VCaP (cell line): ENCODE results near the gene BUB3.

Experiments used
- H3K27ac ChIP-seq: fragments of 450-650 bp; 2 replicates; pipeline ENCODE4 v1.5.1; 2017
- TF ChIP-seq, protein P1 (sequence below): fragments of 450-650 bp; conservative IDR thresholded peaks from 2 replicates; pipeline ENCODE4 v1.5.1; 2017; ENCODE audit warnings: mild to moderate bottlenecking, moderate library complexity

BUB3 gene

DNA sequence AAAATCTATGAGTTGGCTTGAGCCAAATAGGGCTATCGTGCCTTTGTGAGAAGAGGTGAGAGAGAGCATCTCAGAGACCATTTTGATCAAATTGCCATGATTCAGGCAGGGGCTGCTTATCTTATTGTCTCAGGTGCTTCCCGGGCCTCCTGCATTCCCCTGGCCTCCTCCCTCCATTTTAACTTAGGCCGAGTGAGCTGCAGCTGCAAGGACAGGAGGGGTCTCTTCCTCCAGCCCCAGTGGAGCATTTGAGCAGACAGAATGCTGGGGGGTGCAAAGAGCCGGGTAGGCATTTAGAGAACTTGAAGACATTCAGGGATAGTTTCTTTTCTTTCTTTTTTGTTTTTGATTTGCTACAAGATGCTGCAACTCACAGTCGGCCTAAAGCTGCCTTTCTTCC, 59.0 kb downstream of the BUB3 start:
- H3K27ac ChIP-seq = no peak overlapping the region
- TF ChIP-seq, protein P1, sequence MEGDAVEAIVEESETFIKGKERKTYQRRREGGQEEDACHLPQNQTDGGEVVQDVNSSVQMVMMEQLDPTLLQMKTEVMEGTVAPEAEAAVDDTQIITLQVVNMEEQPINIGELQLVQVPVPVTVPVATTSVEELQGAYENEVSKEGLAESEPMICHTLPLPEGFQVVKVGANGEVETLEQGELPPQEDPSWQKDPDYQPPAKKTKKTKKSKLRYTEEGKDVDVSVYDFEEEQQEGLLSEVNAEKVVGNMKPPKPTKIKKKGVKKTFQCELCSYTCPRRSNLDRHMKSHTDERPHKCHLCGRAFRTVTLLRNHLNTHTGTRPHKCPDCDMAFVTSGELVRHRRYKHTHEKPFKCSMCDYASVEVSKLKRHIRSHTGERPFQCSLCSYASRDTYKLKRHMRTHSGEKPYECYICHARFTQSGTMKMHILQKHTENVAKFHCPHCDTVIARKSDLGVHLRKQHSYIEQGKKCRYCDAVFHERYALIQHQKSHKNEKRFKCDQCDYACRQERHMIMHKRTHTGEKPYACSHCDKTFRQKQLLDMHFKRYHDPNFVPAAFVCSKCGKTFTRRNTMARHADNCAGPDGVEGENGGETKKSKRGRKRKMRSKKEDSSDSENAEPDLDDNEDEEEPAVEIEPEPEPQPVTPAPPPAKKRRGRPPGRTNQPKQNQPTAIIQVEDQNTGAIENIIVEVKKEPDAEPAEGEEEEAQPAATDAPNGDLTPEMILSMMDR = no peak
